Fibroblast of the aortic adventitia (primary cell): ENCODE measurements around the gene PARD6B. TPM values are rescaled to one million over a fixed set of nuclear protein-coding genes. Genes with fewer than 3 reads are reported as not detected.
A peak's percentile ranks its signal among the peaks of the same experiment; 100 is the strongest.
"Not testable (repeated sequence)": the region's sequence is repeated elsewhere in the genome, so short reads cannot be mapped to it uniquely, and the experiment has no call there.

Experiments used
- DNase-seq: peaks from one replicate; pipeline ENCODE4 v3.0.0-alpha.2; 2010; ENCODE audit warnings: low read depth
- H3K4me3 ChIP-seq: 2 replicates; pipeline ENCODE4 v1.5.1; 2011; ENCODE audit warnings: low read depth, mild to moderate bottlenecking, control low read depth, low read length, moderate library complexity
- total RNA-seq: library from RNA; depleted of rRNA; stranded (reverse); fragments of >200 nt; gene quantifications from 2 replicates; pipeline ENCODE4 v1.2.3, GENCODE V29; 2012; ENCODE audit warnings: low replicate concordance
- TF ChIP-seq, protein P1 (sequence below): IDR thresholded peaks from 2 replicates; pipeline ENCODE4 v1.5.1; 2011; ENCODE audit warnings: mild to moderate bottlenecking, low read length, control low read depth, inconsistent platforms; ENCODE audit not compliant: insufficient read depth

Gene PARD6B
- total RNA-seq, 1 donor = 1.5 TPM

DNA sequence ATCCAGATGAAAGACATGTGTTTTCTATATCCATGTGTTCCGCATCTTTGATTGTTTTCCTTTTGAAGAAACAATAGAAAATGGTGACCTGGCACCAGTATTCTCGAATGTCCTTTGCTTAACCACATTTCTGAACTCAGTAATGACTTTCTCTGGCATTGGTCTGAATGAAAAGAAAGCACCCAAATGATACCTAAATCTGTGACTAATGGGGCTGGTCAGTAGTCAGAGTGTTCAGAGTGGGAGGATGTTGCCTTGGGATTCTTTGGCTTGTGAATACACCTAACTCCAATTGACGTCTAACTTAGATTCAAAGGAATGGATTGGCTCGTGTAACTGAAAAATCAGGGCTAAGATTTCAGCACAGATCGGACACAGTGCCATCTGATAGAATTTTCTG lies 27.1 kb downstream of the PARD6B start:
- TF ChIP-seq, protein P1, sequence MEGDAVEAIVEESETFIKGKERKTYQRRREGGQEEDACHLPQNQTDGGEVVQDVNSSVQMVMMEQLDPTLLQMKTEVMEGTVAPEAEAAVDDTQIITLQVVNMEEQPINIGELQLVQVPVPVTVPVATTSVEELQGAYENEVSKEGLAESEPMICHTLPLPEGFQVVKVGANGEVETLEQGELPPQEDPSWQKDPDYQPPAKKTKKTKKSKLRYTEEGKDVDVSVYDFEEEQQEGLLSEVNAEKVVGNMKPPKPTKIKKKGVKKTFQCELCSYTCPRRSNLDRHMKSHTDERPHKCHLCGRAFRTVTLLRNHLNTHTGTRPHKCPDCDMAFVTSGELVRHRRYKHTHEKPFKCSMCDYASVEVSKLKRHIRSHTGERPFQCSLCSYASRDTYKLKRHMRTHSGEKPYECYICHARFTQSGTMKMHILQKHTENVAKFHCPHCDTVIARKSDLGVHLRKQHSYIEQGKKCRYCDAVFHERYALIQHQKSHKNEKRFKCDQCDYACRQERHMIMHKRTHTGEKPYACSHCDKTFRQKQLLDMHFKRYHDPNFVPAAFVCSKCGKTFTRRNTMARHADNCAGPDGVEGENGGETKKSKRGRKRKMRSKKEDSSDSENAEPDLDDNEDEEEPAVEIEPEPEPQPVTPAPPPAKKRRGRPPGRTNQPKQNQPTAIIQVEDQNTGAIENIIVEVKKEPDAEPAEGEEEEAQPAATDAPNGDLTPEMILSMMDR = no peak
- peak; percentile 61 for DNase-seq
- no peak overlapping the region for H3K4me3 ChIP-seq

DNA sequence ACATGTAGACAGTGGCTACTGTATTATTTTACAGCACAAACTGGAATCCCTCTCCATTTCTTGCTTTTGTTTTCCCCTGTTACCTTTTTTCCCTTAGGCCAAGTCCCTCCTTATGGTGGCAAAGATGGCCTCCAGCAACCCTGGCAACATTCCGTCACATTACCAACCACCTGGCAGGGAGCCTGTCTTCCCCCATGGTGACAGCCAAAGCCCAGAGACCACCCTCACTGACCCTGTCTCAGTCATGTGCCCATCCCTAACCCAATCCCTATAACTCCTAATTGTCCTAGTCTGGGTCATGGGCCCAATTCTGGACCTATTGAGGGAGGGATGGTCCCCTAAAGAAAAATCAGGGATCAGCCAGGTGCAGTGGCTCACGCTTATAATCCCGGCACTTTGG lies 27.6 kb downstream of the PARD6B start:
- TF ChIP-seq, protein P1 = no peak
- no peak for DNase-seq
- no peak overlapping the region for H3K4me3 ChIP-seq

DNA sequence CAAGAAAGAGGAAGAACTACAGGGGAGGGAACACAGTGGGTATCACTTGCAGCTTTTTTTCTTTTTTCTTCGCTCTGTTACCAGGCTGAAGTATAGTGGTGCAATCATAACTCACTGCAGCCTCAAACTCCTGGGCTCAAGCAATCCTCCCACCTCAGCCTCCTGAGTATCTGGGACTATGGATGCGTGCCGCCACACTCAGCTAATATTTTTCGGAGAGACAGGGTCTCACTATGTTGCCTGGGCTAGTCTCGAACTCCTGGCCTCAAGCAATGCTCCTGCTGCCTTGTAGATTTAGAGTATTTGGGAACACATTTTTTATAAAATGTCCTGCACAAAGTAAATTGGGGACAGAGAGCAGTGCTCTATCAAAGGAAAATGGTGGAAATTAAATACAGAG lies 28.3 kb downstream of the PARD6B start:
- TF ChIP-seq, protein P1 = no peak
- DNase-seq = no peak
- H3K4me3 ChIP-seq = no peak overlapping the region

DNA sequence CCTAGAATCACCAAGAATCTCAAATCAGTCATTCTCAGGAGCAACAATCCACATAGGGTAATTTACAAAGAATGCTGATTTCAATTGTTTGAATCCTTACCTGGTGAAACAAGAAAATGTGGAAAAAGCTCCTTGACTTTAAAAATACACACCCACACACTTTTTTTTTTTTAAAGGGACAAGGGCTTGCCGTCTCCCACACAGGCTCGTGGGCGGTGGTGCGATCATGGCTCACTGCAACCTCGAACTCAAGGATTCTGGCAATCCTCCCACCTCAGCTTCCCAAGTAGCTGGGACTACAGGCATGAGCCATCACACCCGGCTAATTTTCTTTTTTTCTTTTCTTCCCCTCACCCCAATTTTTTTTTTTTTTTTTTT lies 30.7 kb downstream of the PARD6B start:
- H3K4me3 ChIP-seq = no peak overlapping the region
- DNase-seq = peak; percentile 35
- TF ChIP-seq, protein P1 = no peak

DNA sequence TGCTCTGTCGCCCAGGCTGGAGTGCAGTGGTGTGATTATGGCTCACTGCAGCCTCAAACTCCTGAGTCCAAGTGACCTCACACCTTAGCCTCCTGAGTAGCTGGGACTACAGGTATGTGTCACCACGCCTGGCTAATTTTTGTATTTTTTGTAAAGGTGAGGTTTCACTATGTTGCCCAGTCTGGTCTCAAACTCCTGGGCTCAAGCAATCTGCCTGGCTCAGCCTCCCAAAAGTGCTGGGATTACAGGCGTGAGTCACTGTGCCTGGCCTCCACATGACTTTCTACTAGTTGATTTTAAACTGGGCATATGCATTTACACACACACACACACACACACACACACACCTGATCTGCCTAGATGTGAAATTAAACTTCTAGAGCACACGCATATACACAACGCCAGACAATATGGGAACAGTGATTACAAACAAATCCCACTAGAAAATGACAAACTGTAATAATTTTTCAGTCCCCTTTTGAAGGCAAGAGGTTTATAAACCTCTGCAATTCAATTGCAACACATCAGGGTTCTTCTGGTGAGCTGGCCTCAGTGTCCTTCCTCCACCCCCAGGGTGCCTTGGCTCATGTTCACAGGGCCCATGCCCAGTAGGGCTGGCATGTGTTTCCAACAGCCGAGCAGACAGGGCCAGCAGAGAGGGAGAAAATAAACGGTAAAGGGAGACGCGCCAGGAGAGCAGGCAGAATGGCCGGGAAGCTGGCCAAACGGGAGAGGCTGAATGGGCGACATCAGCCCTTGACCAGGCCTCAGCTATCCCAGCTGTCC lies 31.2 kb downstream of the PARD6B start:
- H3K4me3 ChIP-seq = no peak overlapping the region
- peak; percentile 73 for DNase-seq

DNA sequence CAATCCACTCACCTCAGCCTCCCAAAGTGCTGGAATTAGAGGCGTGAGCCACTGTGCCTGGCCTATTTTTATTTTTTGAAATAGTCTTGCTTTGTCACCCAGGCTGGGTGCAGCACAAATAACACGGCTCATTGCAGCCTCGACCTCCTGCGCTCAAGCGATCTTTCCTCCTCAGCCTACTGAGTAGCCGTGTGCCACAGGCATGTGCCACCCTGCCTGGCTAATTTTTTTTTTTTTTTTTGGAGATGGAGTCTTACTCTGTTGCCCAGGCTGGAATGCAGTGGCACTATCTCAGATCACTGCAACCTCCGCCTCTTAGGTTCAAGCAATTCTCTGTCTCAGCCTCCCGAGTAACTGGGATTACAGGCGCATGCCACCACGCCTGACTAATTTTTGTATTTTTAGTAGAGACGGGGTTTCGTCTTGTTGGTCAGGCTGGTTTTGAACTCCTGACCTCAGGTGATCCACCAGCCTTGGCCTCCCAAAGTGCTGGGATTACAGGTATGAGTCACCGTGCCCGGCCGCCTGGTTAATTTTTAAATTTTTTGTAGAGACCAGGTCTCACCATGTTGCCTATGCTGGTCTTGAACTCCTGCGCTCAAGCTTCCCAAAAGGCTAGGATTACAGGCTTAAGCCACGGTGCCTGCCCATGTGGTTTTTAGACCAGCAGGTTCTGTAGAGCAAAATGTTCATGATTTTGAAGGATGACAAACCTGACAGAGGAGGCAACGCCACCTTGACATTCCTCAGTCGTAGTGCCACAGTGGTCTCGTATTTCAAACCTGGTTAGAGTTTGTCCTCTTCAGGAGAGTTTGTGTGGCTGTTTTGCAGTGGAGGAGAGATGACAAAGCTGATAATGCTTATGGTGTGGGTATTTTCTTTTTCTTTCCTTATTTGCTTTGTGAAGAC lies 32.4 kb downstream of the PARD6B start:
- not testable (repeated sequence) for DNase-seq, H3K4me3 ChIP-seq

More for the DNA sequence above, 31.2 kb downstream of the PARD6B start:
- TF ChIP-seq, protein P1 = no peak

DNA sequence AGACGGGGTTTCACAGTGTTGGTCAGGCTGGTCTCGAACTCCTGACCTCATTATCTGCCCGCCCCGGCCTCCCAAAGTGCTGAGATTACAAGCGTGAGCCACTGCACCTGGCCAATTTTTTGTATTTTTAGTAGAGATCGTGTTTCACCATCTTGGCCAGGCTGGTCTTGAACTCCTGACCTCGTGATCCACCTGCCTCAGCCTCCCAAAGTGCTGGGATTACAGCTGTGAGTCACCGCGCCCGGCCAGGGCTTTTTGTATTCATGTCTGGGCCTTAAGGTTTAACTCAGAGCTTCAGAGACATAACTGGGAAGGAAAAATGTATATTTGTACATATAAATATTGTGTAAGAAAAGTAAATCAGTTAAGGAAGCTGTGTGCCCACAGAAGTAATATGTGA lies 33.9 kb downstream of the PARD6B start:
- H3K4me3 ChIP-seq, DNase-seq: not testable (repeated sequence)
